Fibroblast of pulmonary artery (primary cell): ENCODE measurements around the gene GDF9.

Source experiments
- DNase-seq: peaks from one replicate; pipeline ENCODE4 v3.0.0-alpha.2; 2010; ENCODE audit warnings: low read depth
- H3K4me3 ChIP-seq: replicated peaks from 2 replicates; pipeline ENCODE4 v1.5.1; 2011; ENCODE audit warnings: low read depth, mild to moderate bottlenecking, control low read depth, low read length, moderate library complexity
- CTCF ChIP-seq: IDR thresholded peaks from 2 replicates; pipeline ENCODE4 v1.5.1; 2011; ENCODE audit warnings: mild to moderate bottlenecking, control low read depth, low read length, inconsistent platforms; ENCODE audit errors: missing control alignments

The GDF9 gene

DNA sequence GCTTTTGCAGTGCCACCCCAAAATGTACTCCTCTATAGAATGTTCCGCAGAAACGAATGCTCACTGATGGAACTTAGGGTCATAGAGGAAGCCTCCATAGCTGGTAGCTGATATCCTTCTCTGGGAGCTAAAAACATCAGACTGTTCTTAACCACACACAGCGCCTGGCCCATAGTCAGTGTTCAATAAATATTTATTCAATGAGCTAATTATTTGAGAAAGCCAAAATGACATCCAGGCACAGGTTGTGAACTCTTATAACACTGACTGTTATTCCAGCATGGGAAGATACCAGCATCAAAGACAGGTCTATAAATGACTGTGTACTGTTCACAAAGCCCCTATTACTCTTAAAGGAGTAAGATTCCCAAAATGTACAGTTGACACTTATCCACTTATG is 12.9 kb downstream of the GDF9 start:
- no peak for TF ChIP-seq CTCF
- H3K4me3 ChIP-seq, result no peak overlapping the region
- no peak for DNase-seq

DNA sequence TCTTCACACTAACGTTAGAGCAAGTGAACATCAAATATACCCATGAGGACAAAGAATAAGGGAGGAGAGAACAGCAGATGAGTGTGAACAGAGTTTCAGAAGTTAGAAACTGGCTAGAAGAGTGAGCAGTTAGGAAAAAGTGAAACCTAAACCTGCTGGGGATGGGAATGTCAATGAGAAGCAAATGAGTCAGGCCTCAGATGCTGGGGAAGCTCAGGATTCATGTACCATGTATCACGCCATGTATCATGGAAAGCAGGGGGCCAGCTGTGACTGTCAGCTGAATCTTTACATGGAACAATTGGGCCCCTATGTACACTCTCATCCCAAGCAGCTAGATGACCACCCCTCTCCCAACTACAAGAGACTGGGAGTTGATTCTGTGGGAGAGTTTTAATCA is 16.2 kb downstream of the GDF9 start:
- TF ChIP-seq CTCF, result no peak
- H3K4me3 ChIP-seq, result no peak overlapping the region
- no peak for DNase-seq

DNA sequence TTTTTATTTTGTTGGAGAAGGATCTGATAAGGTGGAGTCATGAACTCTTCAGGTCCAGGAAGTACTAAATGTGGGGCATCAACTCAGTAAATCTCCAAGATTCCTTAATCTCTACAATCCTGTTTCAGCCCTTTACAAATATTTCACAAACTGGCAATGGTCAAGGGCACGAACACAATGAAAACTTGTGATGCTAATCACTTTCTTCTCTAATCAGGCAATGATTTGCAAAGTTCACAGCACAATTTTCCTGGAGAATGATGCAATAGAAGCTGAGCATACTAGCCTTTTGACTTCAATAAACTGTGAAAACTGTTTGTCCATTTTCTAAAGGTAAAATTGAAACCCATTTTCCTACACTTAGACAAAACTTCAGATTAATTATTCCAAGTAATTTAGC is 16.9 kb downstream of the GDF9 start:
- no peak overlapping the region for H3K4me3 ChIP-seq
- no peak for DNase-seq
- TF ChIP-seq CTCF, result no peak

- H3K4me3 ChIP-seq, result no peak overlapping the region
- DNase-seq, result no peak
- no peak for TF ChIP-seq CTCF
Observed at GRCh38 chr5:132848270-132848669, 18.0 kb downstream of the GDF9 start.

GRCh38 chr5:132841305-132841704 is 25.0 kb downstream of the GDF9 start:
- DNase-seq, result peak; percentile 42
- no peak for TF ChIP-seq CTCF
- no peak overlapping the region for H3K4me3 ChIP-seq

- DNase-seq, result no peak
- no peak overlapping the region for H3K4me3 ChIP-seq
- no peak for TF ChIP-seq CTCF
Observed at GRCh38 chr5:132840896-132841295, 25.4 kb downstream of the GDF9 start.

DNA sequence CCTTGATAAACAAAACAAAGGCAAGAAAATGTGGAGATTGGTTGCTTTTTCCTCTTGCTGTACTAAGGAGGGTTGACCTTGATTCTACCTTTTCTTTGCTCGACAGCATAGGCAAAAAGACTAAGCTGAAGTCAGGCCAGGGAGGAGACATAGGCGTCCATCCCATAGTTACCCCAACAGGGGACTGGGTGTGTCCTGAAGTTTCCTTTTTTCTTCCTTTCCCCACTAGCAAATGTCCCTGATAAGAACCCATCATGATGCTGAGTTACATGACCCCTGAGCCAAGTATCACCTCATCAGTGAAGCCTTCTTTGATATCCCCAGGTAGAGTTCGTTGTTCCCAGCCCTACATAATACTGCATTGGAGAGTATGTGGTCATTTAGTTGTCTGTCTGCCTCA is 26.0 kb downstream of the GDF9 start:
- no peak overlapping the region for H3K4me3 ChIP-seq
- DNase-seq, result no peak
- TF ChIP-seq CTCF, result no peak
